NCI-H2107 treated with DMSO at 0.1 percent for 48 hours (cell line): Measurements from ENCODE around the gene TMEM272.
A peak's percentile ranks its signal among the peaks of the same experiment; 100 is the strongest.

Source experiments
- DNase-seq: peaks from one replicate; lab custom pipeline; 2025; ENCODE audit not compliant: unreplicated experiment; lab: John Stamatoyannopoulos, UW

Gene TMEM272

DNA sequence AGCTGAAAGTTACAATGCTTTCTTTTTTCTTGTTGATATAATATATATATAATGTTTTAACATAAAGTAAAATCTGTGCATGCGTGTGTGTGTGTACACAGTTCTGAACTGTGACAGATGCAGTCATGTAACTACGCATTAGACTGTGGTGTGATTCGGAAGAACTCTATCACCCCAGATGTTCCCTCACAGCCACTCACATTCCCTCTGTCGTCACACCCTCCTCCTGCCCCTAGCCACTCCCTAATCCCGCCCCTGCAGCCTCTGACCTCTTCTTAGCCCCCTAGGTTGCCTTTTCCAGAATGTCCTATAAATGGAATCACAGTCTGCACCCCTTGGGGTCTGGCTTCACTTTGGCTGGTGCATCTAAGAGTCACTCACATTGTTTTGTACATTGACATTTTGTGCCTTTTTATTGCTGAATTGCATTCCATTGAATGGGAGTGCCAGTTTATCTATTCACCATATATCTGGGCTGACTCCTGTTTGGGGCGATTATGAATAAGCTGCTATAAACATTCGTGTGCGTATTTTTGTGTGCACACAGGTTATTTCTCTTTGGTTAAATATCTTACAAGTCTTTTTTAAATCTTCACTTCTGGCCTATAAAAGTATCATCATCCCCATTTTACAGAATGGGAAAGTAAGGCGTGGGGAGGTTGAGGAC, 61.4 kb downstream of the TMEM272 start:
- DNase-seq: no peak

DNA sequence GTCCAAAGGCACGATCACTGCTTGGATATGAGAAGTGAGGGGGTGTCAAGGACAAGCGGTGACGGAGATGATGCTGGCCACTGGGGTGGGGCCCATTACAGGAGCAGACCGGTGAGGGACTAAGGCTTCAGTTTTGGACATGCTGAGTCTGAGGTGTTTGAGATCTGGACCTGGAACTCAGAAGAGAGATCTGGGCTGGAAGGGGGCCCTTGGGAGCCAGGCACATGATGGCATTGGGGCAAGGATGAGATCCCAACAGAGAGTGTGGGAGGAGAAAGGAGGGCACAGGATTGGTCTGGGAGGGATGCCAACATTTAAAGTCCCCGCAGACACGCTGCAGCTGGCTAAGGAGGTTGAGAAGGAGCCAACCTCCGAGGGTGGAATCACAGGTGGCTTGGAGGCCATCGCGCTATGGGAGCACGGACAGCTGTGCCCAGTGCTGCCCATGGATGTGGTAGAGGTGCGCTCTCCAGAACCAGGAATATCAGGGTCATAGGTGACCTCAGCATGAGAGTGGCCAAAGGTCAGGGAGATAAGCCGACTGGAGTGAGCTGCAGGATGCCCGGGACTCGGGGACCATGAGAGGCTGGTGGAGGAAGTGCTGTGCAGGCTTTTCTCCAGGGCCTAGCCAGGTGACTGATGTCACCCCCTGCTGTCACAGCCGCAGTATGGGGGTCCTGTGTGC, 62.8 kb downstream of the TMEM272 start:
- no peak for DNase-seq

DNA sequence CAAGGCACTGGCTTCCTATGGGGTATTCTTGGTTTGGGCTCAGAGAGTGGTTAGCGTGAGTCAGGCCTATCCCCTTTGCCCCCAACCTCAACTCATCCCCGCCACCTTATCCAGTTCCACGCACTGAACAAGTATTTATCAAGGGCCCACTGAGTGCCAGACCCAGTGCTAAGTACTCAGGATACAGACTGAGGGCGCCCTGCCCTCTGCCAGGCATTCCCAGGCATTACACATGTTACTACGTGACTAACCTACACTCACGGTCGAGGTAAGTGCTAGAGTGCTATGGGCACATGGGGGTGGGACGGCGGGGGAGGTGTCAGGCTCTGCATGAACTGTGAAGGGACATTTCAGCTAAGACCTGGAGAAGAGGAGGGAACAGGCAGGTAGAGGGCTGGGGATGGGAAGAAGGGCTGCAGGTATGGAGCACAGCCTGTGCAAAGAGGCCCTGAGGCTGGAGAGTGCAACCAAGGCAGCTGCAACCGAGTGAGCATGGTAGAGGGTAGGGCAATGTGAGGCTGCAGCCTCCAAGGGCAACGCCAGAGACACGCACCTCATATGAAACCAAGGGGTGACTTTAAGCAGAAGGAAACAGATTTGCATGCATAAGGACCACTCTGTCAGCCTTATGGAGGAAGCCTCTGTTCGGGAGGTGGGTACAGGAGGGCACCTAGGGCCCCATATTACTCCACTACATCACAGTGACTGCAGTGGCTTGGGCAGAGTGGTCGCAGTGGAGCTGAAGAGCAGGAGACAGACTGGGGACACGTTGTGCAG, 63.5 kb downstream of the TMEM272 start:
- DNase-seq: no peak

DNA sequence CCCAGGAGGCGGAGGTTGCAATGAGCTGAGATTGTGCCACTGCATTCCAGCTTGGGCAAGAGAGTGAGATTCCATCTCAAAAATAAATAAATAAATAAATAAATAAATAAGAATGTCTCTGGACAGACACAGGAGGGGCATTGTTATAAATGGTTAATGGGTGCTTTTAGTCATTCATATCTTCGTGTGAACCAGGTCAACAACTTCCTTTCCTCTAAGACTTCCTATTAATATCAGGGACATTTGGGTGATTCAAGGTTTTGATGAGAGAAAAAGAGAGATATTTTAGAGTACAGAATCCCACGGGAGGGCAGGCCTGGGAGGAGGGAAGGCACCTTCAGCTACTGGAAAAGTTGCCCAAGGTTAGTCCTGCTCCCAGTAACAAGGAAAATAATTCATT, 64.9 kb downstream of the TMEM272 start:
- no peak for DNase-seq

DNA sequence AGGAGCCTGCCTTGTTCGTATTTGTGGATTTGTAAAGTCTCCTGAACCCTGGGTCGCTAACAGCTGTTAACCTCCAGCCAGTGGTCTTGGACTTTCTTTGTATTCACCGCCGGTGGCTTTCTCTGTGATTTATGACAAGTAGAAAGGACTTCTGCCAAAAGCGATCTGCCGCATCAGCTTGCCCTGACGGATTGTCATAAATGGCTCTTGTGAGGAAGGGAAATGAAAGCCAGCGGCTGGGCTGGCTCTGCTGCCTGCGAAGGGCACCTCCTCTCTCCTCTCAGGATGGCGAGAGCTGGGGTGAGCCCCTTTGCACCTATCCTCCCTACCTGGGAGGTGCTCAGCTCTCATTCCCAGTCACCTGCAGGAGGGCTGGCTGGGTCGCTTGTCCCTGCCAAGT, 66.6 kb downstream of the TMEM272 start:
- DNase-seq: no peak

DNA sequence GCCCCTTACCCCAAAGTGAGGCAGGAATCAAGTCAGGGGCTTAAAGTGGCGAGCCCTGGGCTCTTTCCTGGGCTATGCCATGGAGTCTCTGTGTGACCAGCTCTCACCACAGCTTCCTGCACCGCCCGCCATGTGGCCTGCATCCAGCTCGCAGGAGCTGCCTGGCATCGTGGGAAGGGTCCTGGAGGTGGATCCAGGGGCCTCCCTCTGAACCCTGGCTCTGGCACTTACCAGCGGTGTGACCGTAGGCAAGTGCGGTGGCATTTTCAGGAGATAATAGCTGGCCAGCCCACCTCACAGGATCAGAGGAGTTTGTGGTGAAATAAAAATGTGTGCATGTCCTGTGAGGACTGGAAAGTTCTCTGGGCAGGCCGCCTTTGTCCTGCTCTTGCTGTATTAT, 67.1 kb downstream of the TMEM272 start:
- no peak for DNase-seq

DNA sequence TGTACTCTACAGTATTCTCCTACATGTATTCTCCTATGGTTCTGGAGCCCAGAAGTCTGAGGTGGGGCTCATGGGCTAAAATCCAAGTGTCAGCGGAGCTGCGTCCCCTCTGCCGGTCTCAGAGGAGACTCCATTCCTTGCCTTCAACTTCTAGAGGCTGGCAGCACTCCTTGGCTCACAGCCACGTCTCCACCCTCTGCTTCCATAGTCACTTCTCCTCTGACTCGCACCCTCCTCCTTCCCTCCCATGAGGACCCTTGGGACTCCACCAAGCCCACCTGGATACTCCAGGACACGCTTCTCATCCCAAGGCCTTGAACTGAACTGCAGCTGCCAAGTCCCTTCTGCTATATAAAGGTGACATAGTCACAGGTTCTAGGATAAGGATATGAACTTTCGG, 68.8 kb downstream of the TMEM272 start:
- no peak for DNase-seq

DNA sequence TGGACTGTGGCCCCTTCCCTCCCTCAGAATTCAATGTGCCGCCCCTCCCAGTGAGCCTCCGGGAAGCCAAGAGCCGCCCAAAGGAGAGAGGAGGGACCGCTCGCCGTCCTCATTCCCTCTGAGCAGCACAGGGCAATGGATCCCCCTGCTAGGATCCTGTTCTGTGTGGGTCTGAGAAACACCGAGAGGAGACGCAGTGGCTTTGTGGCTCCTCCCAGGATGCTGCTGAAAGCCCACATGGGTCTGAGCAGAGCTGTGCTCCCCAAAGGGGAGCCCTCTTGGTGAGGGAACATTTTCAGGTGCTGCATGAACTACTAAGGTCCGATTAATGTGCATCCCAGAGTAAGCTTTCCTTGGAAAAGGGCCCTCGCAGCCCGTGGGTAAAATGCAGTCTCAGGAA, 71.5 kb downstream of the TMEM272 start:
- DNase-seq: no peak

DNA sequence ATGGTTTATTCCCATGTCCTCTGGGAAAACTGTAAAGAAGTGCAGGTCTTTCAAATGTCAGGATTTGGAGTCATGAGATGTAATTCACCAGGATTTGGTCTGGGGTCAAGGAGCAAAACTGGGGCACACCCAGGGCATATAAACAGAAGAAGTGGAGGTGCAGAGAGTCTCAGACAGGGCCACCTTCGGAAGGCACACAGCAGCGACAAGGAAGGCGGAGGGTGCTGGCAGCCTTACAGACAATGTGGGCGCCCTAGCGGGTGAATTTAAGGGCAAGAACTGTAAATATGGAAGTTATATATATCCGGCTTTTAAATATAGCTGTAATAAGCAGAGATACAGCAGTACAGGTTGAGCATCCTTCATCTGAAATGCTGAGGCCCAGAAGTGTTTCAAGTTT, 72.2 kb downstream of the TMEM272 start:
- no peak for DNase-seq

DNA sequence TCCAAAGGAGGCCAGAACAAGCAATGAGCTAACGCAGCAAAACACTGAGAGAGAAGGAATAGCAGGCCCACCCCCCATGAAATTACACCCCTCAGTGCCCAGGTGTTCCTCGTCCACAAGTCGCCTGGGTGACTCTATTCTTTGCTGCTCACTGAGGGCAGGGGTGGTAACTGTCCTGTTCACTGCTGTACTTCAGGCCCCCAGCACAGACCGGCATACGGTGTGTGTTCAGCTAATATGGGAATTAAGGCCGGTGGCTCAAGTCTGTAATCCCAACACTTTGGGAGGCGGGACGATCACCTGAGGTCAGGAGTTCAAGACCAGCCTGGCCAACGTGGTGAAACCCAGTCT, 72.9 kb downstream of the TMEM272 start:
- DNase-seq: no peak

DNA sequence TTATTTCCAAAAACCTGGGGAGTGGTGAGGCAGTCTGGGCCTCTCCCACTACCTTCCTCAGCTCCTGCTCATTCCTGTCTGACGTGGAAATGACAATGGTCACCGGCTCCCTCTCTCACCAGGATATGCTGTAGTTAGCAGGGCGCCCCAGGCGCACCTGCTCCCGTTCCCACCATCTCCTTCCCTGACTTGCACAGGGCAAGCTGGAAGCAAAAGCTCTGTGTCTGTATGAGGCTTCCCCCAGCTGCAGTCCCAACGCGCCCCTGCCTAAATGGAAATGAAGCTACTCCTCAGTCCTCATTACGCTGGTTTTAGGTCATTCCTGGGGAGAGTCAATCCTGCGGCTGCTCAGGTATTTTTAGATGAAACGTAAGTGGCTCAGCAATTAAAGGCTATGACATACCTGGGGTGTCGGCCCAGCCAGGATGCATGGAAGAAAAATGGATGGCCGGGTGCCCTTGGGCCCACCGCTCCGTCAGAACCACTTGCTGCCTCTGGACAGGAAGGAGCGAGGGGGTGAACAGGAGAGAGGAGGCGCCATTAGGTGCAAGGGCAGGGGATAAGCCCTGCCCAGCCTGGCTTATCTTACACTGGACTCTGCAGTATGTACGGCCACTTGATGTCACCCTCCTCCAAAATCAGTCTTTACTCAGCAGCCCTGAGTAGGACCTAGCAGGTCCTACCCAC, 73.4 kb downstream of the TMEM272 start:
- DNase-seq: peak; percentile 66

DNA sequence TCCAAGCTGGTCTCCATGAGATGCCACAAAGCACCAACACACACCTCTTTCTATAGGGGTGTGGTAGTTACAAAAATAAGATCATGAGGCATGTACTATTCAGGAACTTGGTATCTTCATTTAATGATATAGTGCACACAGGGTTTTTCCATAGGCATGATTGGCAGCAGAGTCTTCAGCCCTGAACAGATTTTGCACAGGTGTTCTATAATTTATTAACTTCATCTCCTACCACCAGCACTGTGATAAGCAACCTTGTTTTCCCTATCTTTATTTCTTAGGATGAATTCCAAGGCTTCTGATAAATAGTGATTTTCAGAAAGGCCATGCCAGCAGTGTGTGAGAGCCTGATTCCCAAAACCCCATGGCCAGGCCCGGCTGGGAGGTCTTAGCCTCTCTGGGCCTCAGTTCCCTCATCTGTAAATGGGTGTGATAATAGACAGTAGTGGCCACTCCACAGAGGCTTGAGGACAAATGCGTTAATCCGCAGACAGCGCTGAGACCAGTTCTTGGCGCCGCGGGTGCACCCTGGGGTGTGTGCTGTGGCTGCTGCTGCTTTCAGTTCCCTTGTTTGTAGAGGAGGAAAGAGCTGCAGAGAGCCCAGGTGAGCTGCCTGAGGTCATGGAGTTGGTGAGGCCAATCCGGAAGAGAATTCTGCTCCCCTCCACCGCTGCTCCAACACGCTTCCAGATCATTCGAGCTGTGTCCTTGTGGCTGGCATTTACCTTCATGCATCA, 74.1 kb downstream of the TMEM272 start:
- DNase-seq: peak; percentile 66

DNA sequence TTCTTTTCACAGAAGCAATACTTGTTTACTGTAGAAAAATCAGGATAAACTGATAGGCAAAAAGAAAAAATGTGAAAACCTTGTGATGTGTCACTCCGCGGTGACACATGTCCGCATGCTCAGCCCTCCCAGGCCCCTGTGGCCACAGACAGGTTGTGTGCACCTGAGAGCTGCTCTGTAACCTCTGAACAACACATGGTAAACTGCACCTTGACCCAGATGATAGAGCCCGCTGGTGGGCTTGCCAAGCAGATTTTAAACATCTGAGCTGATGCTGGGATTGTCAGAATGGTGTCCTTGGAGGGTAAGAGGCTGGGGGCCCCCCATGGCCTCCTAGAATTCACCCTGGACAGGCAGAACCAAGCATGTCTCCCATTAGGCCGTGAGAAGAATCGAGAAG, 74.8 kb downstream of the TMEM272 start:
- no peak for DNase-seq

DNA sequence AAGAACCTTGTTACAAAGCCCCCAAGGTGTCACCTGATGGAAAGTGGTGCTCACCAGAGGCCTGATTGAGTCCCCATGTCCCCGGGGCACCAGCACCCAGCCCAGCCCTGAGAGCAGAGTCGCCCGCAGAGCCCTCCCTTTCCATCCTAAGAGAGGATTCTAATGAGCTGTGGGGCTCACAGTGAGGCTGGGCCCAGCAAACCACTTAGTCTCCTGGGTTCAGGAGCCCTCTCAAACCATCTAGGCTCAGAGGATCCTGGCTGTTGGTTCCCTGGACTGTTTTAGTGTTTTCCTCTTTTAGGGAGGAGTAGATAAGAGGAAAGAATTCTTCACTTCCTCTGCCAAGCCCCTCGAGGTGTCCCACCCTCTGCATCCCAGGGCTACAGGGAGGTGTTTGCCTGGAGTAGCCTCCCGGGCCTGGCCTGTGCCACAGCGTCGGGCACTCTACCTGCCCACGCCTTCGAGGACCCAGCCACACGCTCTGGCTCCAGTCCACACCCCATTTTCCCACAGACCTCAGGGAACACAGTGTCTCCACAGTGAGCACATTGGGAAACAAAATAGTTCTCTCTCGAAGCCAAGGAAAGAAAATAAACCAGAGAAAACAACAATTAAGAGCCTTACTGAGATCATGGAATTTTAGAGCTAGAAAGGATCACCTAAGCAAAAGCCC, 75.4 kb downstream of the TMEM272 start:
- no peak for DNase-seq

DNA sequence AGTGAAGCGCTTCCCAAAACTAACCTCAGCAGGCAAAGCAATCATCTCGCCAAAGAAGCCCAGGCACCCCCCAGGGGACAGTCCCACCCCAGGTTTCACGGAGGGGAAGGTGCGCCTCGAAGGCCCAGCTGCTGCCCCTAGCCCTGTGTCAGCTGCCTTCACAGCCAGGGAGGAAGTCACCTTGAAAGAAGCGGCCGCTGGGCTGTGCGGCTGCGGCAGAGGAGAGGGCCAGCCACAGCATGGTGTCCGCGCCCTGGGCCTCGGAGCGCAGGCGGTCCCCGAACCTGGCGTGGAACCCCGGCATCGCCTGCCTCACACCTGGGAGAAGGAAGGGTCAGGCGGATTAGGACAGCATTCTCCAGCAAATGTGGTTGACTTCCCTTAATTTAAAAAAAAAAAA, 76.0 kb downstream of the TMEM272 start:
- no peak for DNase-seq

DNA sequence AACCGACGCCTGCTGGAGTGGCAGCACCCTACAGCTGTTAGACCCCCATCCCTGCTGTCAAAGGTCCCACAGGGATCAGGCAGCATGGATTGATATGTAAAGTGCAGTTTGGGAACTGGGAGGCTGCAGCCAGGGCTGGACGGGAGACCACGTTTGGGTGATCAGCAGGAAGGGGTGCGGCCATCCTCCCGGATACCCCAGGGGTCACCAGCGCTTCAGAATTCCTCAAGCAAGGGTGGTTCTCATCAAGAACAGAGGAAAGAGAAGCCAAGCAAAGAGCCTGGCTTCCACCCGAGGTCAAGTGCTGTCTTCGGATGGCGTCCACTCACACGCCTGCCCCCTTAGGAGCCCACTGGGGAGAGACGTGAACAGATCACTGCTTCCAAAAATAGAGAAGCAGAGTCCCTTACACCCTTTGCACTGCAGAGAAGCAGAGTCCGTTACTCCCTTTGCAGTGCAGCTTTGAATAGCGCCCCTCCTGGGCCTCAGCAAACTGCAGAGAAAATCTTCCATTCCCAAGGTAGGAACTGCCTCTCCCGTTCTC, 76.5 kb downstream of the TMEM272 start:
- DNase-seq: no peak

DNA sequence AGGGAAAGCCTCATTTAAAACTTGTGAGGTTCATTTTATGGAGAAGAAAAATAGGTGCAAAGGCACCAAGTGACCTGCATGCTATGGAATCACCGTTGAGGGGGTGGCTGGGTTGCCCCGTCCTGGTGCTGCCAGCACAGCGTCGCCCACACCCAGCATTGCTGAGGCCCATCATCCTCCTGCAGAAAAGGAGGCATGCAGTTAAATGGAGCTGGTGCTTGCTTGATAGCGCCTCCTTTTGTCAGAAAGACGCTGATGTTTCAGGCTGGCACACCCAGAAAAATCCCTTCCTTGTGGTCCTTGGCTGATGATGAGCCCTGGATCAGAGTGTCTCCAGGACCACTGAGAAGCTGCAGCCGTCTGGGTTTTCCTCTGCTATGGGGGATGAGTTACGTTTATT, 77.9 kb downstream of the TMEM272 start:
- DNase-seq: no peak

DNA sequence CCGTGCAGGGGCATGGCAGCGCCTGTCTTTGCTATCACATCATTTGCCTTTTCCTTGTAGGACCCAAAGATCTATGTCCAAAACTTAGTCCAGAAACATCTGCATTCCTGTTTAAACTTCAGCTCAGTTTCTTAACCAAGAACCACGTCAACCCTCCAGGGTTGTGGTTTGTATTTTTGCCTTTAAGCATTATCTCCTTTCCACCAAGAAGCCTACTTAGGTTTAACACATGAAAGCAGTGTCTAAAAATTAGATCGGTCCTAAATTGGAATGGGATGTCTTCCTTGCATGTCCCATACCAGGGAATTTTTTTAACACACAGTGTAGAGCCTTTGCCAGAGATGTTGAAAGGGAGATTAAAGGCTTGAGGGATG, 79.8 kb downstream of the TMEM272 start:
- no peak for DNase-seq

DNA sequence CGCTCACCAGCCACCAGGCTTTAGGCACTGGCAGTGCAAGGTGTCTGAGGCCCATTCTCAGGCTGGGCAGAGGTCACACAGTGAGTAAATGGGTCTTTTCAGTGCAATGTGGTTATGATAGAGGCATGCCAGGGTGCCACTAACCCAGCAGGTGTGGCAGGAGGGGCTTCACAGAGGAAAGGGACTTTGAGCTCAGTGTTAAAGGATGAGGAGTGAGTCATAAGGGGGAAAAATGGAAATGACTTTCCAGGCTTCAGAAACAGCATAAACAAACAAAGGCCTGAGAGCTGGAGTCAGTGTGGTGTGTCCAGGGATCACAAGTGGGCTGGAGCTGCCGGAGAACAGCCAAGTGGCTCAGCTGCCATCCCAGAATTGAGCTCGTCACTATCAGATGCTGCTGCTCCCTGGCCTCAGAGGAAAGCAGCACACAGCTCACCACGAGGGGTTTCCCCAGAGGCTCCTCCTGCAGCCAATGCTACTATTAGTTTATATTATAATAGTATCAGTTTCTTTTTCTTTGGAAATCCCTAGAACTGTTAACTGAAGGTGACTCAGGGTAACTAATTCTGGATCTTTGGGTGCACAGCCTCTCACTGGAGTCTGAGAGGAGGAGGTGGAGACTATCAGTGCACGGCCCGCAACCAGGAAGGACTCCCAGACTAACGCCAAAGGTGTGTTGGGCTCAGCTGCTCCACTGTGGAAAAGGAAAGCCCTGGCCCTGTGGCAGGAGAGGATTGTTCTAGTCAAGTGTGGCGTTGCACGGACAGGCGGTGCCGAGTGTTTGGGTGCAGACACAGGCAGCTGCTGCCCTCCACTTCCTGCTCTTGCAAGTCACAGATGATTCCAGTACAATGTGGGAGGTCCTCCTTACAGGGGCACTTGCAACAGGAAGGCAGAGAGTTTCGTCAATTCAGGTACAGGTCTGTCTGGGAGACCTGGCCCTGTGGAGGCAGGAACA, 80.5 kb downstream of the TMEM272 start:
- DNase-seq: peak; percentile 59
